22Rv1 (cell line): Measurements from ENCODE around the gene MUC6.

ENCODE experiments used
- CTCF ChIP-seq: fragments of 450-650 bp; IDR thresholded peaks from 2 replicates; pipeline ENCODE4 v1.5.1; 2017; ENCODE audit warnings: mild to moderate bottlenecking
- ZFX ChIP-seq: fragments of 450-650 bp; IDR thresholded peaks from 2 replicates; pipeline ENCODE4 v1.6.1; 2017; ENCODE audit warnings: antibody characterized with exemption, borderline replicate concordance

GRCh38 chr11:1012740-1013630 is 23.5 kb downstream of the MUC6 start:
- TF ChIP-seq CTCF (no peak), ZFX (no peak)
